HG02678 (cell line): ENCODE data around the gene SLC46A1.

Experiments used
- ATAC-seq: cut with Tn5 transposase; IDR thresholded peaks from one replicate; pipeline ENCODE4 v1.9.1; 2021; ENCODE audit warnings: mild to moderate bottlenecking, moderate library complexity; ENCODE audit not compliant: unreplicated experiment

SLC46A1 gene

GRCh38 chr17:28404812-28405570 lies 1.0 kb downstream of the SLC46A1 start:
- ATAC-seq, result no peak

- no peak for ATAC-seq
Measured at GRCh38 chr17:28404461-28404811, 1.6 kb downstream of the SLC46A1 start.

GRCh38 chr17:28404007-28404406 lies 2.0 kb downstream of the SLC46A1 start:
- ATAC-seq, result no peak

- ATAC-seq, result no peak
Measured at GRCh38 chr17:28402844-28403243, 3.2 kb downstream of the SLC46A1 start.

GRCh38 chr17:28402224-28402630 lies 3.8 kb downstream of the SLC46A1 start:
- ATAC-seq, result no peak

GRCh38 chr17:28399808-28400207 lies 6.2 kb downstream of the SLC46A1 start:
- ATAC-seq, result no peak

- no peak for ATAC-seq
Measured at GRCh38 chr17:28398280-28398981, 7.6 kb downstream of the SLC46A1 start.

GRCh38 chr17:28397687-28398279 lies 8.2 kb downstream of the SLC46A1 start:
- ATAC-seq, result no peak

- ATAC-seq, result no peak
Measured at GRCh38 chr17:28397275-28397674, 8.7 kb downstream of the SLC46A1 start.

- no peak for ATAC-seq
Measured at GRCh38 chr17:28396635-28397239, 9.3 kb downstream of the SLC46A1 start.

GRCh38 chr17:28395968-28396367 lies 10.0 kb downstream of the SLC46A1 start:
- ATAC-seq, result no peak

GRCh38 chr17:28395426-28395825 lies 10.6 kb downstream of the SLC46A1 start:
- ATAC-seq, result no peak

GRCh38 chr17:28394337-28395116 lies 11.5 kb downstream of the SLC46A1 start:
- ATAC-seq, result no peak

- ATAC-seq, result no peak
Measured at GRCh38 chr17:28392491-28392890, 13.5 kb downstream of the SLC46A1 start.

GRCh38 chr17:28391401-28391800 lies 14.6 kb downstream of the SLC46A1 start:
- ATAC-seq, result no peak

- ATAC-seq, result no peak
Measured at GRCh38 chr17:28390984-28391383, 15.0 kb downstream of the SLC46A1 start.

GRCh38 chr17:28390563-28390962 lies 15.4 kb downstream of the SLC46A1 start:
- ATAC-seq, result no peak

- no peak for ATAC-seq
Measured at GRCh38 chr17:28390141-28390540, 15.9 kb downstream of the SLC46A1 start.

GRCh38 chr17:28388106-28388505 lies 17.9 kb downstream of the SLC46A1 start:
- ATAC-seq, result no peak

GRCh38 chr17:28386391-28386790 lies 19.6 kb downstream of the SLC46A1 start:
- no peak for ATAC-seq

- no peak for ATAC-seq
Measured at GRCh38 chr17:28385406-28385805, 20.6 kb downstream of the SLC46A1 start.
